Measurements from ENCODE around the gene TM4SF20.

DNA sequence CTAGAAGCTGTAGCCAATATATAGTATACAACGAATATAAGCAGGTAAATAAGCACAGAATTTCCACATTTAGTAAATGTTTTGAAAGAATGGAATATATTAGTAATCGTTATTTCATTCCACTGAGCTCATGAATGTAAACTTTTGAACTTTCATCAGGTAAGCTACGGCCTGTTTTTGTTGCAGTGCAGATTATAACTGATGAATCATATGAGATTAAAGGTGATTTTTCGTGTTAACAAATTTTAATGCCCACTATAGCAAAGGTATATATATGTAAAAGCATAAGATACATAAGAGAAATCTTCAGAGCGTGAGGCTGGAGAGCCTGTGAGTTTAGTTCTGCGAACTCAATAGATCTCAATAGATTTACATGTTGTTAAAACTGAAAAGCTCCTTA lies 7.5 kb upstream of the TM4SF20 start:
- no peak for TF ChIP-seq ZNF114 (CRISPR knock-in tag; IDR thresholded peaks at IDR 0.05)
- TF ChIP-seq CTCF (conservative IDR thresholded peaks at IDR 0.05; ENCODE audit: low read depth in 2 of 2) = no peak
- no peak for TF ChIP-seq EZH2 (IDR thresholded peaks at IDR 0.05; ENCODE audit: low read depth, unreplicated experiment)
- no peak for TF ChIP-seq ZNF331 (CRISPR knock-in tag; IDR thresholded peaks at IDR 0.05; ENCODE audit: low read depth)
